Left renal pelvis (tissue), 4 donors: ENCODE measurements around the gene CCDC182. TPM values are rescaled to one million over a fixed set of nuclear protein-coding genes. Genes with fewer than 3 reads are reported as not detected.

Source experiments
- DNase-seq, 4 donors: peaks; one replicate each; pipeline ENCODE4 v3.0.0-alpha.2; 2013; ENCODE audit warnings: low read depth in 4 of 4, low spot score in 3 of 4
- polyA plus RNA-seq, 4 donors: library from polyadenylated mRNA; unstranded; fragments of 120-200 nt; gene quantifications; one replicate each; pipeline ENCODE4 v1.2.1, GENCODE V29; 2013; ENCODE audit not compliant: insufficient read length in 4 of 4

The CCDC182 gene
- polyA plus RNA-seq, 4 donors: not detected

- no peak for DNase-seq
Observed at GRCh38 chr17:57730026-57730701, 14.9 kb downstream of the CCDC182 start.

DNA sequence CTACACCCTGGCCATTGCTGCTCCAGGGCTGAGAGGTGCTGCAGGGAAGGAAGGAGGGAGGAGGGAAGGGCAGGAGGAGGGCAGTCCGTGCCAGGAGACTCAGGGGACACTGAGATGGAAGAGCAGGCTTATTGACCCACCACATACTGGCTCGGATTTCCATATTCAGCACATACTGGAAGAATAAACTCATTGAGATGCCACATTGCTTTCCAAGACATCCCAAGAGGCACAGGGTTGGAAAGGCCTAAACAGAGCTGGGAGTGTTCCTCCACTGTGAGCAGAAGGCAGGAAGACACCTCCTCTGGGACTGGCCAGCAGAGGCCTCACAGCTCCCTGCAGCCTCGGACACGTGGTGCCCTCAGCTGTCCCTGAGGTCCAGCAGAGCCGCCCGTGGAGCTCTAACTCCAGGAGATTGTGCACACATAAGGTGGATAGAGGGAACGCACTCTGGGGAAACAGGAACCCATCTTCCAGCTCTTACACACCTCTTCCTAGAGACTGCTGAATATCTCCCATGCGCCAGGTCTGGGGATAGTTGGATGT, 17.4 kb downstream of the CCDC182 start:
- DNase-seq: no peak

GRCh38 chr17:57726838-57727237, 18.3 kb downstream of the CCDC182 start:
- no peak for DNase-seq

DNA sequence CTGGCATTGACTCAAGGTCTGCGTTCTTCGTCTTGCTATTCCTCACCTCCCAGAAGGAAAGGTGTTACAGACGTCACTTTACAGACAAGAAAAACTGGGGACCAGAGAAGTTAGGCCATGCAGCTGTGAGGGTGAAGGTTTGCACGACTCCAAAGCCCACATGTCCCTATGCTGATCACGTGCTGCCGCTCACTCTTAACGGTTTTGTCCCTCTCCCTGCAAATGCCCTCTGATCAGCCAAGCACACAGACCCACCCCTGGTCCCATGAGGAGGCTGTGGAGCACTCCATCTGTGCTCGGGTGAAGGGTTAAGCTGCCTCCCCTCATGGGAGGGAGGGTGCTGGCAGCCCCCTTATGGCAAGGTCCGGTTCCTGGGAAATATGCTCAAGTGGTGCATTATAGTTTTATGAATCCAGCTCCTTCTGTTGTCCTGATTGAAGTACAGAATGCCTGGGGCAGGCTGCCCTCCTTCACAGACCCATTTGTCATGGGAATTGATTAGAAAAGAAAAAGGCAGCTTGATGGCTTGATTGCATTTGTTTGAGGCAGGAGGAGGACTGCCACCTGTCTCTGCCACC, 18.8 kb downstream of the CCDC182 start:
- no peak for DNase-seq

- DNase-seq: no peak
Observed at GRCh38 chr17:57724729-57725125, 20.4 kb downstream of the CCDC182 start.

GRCh38 chr17:57724026-57724728, 20.9 kb downstream of the CCDC182 start:
- no peak for DNase-seq

DNA sequence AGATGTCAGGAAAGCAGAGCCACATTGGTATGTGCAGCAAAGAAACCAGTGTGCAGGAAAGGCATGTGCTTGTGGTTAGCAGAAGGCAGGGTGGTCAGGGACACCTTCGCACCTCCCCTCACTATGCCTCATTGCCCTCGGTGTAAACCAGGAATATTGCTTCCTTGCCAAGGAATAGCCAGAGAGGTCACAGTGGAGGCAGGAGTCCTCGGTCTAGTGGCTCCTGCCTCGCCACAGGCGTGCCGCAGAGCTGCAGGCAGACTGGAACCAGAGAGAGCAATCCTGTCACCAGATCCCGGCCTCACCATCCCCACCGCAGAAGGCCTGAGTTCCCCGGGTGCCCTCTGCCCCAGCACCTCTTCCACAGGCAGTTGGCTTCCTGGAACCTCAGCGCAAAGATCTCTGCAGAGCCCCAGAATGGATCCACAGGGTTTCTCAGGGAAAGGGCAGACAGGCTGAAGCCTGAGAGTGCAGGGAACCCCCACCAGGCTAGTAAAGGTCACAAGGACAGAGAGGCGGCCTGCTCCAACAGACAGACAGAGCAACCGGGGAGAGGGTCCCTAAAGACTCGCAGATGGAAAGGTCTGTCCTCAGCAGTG, 21.6 kb downstream of the CCDC182 start:
- no peak for DNase-seq

DNA sequence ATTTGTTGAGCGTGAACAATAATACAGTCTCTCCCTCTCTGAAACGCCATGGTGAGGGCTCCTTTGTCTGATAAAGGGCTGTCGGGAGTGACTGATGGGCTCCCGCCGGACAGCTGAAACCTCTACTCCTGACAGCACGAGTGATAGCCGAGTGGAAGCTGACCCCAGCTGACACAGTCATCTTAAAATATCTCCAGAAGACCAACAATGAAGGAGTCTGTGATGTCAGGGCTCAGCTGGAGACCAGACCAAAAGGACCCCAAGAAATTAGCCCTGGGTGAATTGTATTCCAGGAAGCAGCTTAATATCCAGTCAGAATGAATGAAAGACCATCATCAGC, 22.4 kb downstream of the CCDC182 start:
- no peak for DNase-seq

DNA sequence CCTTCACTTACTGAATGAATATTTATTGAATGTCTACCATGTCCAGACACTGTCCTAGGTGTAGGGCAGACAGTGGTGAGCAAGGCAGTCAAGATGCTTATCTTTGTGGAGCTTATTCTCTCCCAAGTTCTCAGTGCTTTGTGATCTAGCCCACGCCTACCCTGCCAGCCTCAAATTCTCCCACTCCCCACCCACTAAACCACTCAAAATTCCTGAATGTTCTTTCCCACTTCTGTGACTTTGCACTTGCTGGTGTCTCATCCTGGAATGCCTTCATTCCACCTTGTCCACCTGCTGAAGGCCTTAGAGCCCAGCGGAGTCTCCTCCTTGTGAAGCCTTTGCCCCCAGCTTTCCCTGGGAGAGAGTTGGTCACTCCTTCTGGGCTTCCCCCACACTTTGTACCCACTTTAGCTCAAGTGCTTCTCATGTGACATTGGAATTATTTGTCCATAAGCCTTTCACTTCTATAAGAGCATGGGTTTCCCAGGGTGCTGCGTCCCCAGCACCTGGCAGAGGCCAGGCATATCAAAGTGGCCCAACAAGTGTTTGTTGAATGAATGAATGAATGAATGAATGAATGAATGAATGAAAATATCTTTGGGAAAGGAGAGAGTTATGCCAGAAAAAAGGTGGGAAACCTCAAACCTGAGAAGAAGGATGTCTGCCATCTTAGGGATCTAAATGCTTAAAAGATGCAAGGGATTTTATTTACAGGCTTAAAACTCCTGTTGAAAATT, 23.0 kb downstream of the CCDC182 start:
- DNase-seq: no peak

GRCh38 chr17:57720386-57721035, 24.6 kb downstream of the CCDC182 start:
- DNase-seq: no peak

GRCh38 chr17:57718878-57719277, 26.2 kb downstream of the CCDC182 start:
- DNase-seq: no peak

- no peak for DNase-seq
Observed at GRCh38 chr17:57715981-57716380, 29.1 kb downstream of the CCDC182 start.

GRCh38 chr17:57714665-57715180, 30.4 kb downstream of the CCDC182 start:
- no peak for DNase-seq

- DNase-seq: no peak
Observed at GRCh38 chr17:57713140-57713539, 32.0 kb downstream of the CCDC182 start.

- DNase-seq: no peak
Observed at GRCh38 chr17:57708410-57708809, 36.7 kb downstream of the CCDC182 start.

- DNase-seq: peak; percentile 44 to 79 (median 57)
Observed at GRCh38 chr17:57707892-57708291, 37.2 kb downstream of the CCDC182 start.

DNA sequence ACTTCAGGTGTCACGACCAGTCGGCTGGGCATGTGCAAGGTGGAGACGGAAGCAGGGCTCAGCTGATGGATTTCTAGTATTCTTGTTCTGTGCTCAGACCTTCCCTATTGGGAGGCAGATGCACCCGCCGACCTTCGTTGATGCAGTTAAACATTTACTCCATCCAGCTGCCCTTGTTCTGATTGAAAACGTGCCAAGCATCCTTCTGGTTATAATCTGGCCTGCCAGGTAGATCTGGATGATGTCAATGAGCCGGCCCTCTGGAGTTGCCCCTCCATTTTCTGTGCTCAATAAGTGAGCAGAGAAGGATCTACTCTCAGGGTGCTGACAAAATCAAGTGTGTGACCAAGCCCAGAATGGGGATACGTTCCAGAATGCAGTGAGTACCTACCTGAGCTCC, 38.3 kb downstream of the CCDC182 start:
- no peak for DNase-seq

DNA sequence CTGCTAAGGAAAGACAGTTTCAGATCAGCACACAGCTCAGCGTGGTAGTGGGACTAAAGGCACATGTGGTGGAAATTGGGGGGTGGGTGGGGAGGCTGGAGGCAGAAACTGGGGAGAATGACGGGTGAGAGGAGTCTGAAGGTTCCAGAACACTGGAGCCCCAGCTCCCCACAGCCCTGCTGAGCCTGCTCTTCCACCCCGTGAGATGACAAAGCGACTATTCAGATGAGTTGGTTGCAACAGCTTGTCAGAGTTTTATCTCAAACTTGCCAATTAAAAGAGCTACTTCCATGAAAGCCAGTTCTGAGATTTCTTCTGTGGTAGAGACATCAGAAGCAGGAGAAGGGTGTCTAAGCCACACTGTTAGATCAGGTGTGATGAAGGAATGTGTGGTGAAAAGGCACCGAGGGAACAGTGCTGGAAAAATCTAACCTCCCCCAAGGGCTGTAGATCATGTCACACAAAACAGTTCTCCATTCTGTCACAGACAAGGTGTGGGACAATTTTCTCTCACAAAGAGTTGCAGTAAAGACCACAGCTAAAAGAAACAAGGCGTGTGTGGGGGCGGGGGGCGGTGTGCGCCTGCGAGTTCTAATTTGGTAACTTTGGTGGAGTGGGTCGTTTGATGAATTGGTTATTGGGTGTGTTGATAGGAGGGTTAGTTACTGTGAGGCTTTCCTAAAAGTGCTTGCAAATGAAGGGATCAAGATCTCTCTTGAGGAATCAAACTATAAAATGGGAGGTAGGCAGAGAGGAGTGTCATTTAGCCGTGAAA, 39.0 kb downstream of the CCDC182 start:
- DNase-seq: no peak

DNA sequence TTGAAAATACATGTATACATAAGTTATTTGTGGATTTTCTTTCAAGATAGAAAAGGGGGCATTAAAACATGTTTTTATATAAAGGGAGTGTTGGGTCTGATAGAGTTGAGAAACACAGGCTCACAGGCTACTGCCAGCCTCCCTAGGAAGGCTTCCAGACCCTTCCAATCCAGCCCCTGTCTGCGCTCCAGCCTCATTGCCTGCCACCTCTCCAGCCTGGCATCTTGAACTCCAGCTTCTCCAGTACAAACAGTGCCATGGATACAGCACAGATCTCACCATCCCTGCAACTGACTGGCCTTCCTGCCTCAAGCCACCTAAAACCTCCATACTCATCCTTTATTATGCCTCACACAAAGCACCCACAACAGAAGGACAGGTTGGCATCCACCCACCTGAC, 40.7 kb downstream of the CCDC182 start:
- DNase-seq: no peak
